Astrocyte (in vitro differentiated cells and primary cell): ENCODE data around the gene PMS1.

Experiments
- CTCF ChIP-seq: IDR thresholded peaks from 2 replicates; pipeline ENCODE4 v1.5.1; 2011; ENCODE audit warnings: low read depth, mild to moderate bottlenecking, inconsistent platforms, low read length, moderate library complexity; ENCODE audit not compliant: insufficient read depth
- EZH2 ChIP-seq: IDR thresholded peaks from 2 replicates; pipeline ENCODE4 v1.6.1; 2012; ENCODE audit warnings: mild to moderate bottlenecking, low read length, inconsistent platforms; ENCODE audit not compliant: insufficient read depth

GRCh38 chr2:189762551-189763298 is 21.5 kb upstream of the PMS1 start, which contains the start of gene OSGEPL1:
- TF ChIP-seq CTCF (peak; percentile 61), EZH2 (no peak)
